A549 (cell line): ENCODE measurements around the gene RALGPS2. TPM values are rescaled to one million over a fixed set of nuclear protein-coding genes. Genes with fewer than 3 reads are reported as not detected.

Experiments used
- ATAC-seq, 2 experiments: fragments of 200-7000 bp in 1 of 2; fragments of >200 bp in 1 of 2; cut with Nextera tagmentation in 1 of 2; cut with Tn5 transposase in 1 of 2; 3 replicates each; pipeline versions ENCODE4 v1.8.0 to v1.9.1; 2018 to 2020; ENCODE audit warnings: mild to moderate bottlenecking in 1 of 2, moderate library complexity in 1 of 2
- CTCF ChIA-PET: fragments of 300-600 bp; sonication (Branson Sonifier 250); formaldehyde crosslinking; extraction: SDS; loops from one replicate; lab custom pipeline; 2021; ENCODE audit warnings: antibody characterized with exemption, inconsistent platforms; lab: Yijun Ruan, JAX
- POLR2A ChIA-PET: fragments of 350-600 bp; formaldehyde crosslinking; extraction: SDS; loops from one replicate; lab custom pipeline; 2021; ENCODE audit warnings: antibody characterized with exemption, inconsistent platforms; lab: Yijun Ruan, JAX
- DNase-seq, 2 experiments: peaks; one replicate each; pipeline versions ENCODE4 v3.0.0 to v3.0.0-alpha.2; 2011 to 2016; ENCODE audit warnings: low read depth in 1 of 2, low spot score in 1 of 2
- FAIRE-seq: peaks from 2 replicates; lab custom pipeline; 2011; peaks lifted over from hg19 to GRCh38; lab: Jason Lieb, UNC
- H3K27ac ChIP-seq, 2 experiments: fragments of >200 bp; sonication (Bioruptor Twin); formaldehyde crosslinking; 3 replicates each; pipeline ENCODE4 v1.5.1; 2016 to 2017
- H3K4me1 ChIP-seq: fragments of >200 bp; sonication (Bioruptor Twin); formaldehyde crosslinking; 3 replicates; pipeline ENCODE4 v1.6.1; 2016
- H3K4me2 ChIP-seq: fragments of >200 bp; sonication (Bioruptor Twin); formaldehyde crosslinking; 3 replicates; pipeline ENCODE4 v1.6.1; 2016
- H3K4me3 ChIP-seq: fragments of >200 bp; sonication (Bioruptor Twin); formaldehyde crosslinking; 3 replicates; pipeline ENCODE4 v1.5.1; 2016
- H3K9me3 ChIP-seq: fragments of >200 bp; sonication (Bioruptor Twin); formaldehyde crosslinking; 3 replicates; pipeline ENCODE4 v1.6.1; 2016
- ATOH8 ChIP-seq: fragments of 250-450 bp; sonication (Bioruptor Pico); IDR thresholded peaks from 2 replicates; pipeline ENCODE4 v1.5.0; 2020; ENCODE audit warnings: low read depth, mild to moderate bottlenecking, moderate library complexity
- CBX2 ChIP-seq: fragments of 200-600 bp; sonication (generic); IDR thresholded peaks from 2 replicates; pipeline ENCODE4 v1.6.1; 2016; ENCODE audit warnings: low read depth, mild to moderate bottlenecking, borderline replicate concordance
- CBX8 ChIP-seq: fragments of 200-600 bp; sonication (generic); IDR thresholded peaks from 2 replicates; pipeline ENCODE4 v1.6.1; 2016
- CTCF ChIP-seq: fragments of >200 bp; sonication (Bioruptor Twin); formaldehyde crosslinking; IDR thresholded peaks from 3 replicates; pipeline ENCODE4 v1.5.1; 2016
- EHMT2 ChIP-seq: fragments of 200-600 bp; sonication (generic); IDR thresholded peaks from 2 replicates; pipeline ENCODE4 v1.6.1; 2016; ENCODE audit warnings: antibody characterized with exemption, low read depth, mild to moderate bottlenecking, moderate library complexity
- ELK1 ChIP-seq: fragments of 150-350 bp; IDR thresholded peaks from 2 replicates; pipeline ENCODE4 v1.6.1; 2014; ENCODE audit warnings: low read depth, mild to moderate bottlenecking, low read length
- FOSB ChIP-seq: fragments of 250-450 bp; sonication (Bioruptor Pico); IDR thresholded peaks from 2 replicates; pipeline ENCODE4 v1.5.0; 2020; ENCODE audit warnings: mild to moderate bottlenecking, moderate library complexity
- GATA3 ChIP-seq: IDR thresholded peaks from 2 replicates; pipeline ENCODE4 v1.6.1; 2012; ENCODE audit warnings: borderline replicate concordance
- HES2 ChIP-seq: fragments of >200 bp; sonication (Bioruptor Twin); formaldehyde crosslinking; IDR thresholded peaks from 2 replicates; pipeline ENCODE4 v1.6.1; 2016
- HOXA7 ChIP-seq: fragments of 250-450 bp; sonication (Bioruptor Pico); IDR thresholded peaks from 2 replicates; pipeline ENCODE4 v1.5.0; 2020; ENCODE audit warnings: mild to moderate bottlenecking, moderate library complexity
- HOXB5 ChIP-seq: fragments of 250-450 bp; sonication (Bioruptor Pico); IDR thresholded peaks from 2 replicates; pipeline ENCODE4 v1.5.0; 2020; ENCODE audit warnings: mild to moderate bottlenecking, moderate library complexity
- JUN ChIP-seq, 2 experiments: fragments of >200 bp; sonication (Bioruptor Twin); formaldehyde crosslinking; IDR thresholded peaks; 2 replicates in 1 of 2; 3 replicates in 1 of 2; pipeline ENCODE4 v1.6.1; 2016 to 2017
- KDM1A ChIP-seq: fragments of 200-600 bp; sonication (generic); IDR thresholded peaks from 2 replicates; pipeline ENCODE4 v1.6.1; 2016; ENCODE audit warnings: low read depth, mild to moderate bottlenecking
- KDM5A ChIP-seq: fragments of 200-600 bp; sonication (generic); IDR thresholded peaks from 2 replicates; pipeline ENCODE4 v1.6.1; 2016; ENCODE audit warnings: antibody characterized with exemption, mild to moderate bottlenecking
- MAX ChIP-seq: IDR thresholded peaks from 2 replicates; pipeline ENCODE4 v1.6.1; 2012
- MYC ChIP-seq: IDR thresholded peaks from 2 replicates; pipeline ENCODE4 v1.6.1; 2012; ENCODE audit warnings: mild to moderate bottlenecking, inconsistent platforms, low read length, improper control_type of control experiment, borderline replicate concordance
- NPAS2 ChIP-seq: fragments of 250-450 bp; sonication (Bioruptor Pico); IDR thresholded peaks from 2 replicates; pipeline ENCODE4 v1.8.0; 2022; ENCODE audit warnings: mild to moderate bottlenecking, moderate library complexity, borderline replicate concordance
- NR3C1 ChIP-seq: fragments of >200 bp; sonication (Bioruptor Twin); formaldehyde crosslinking; IDR thresholded peaks from 3 replicates; pipeline ENCODE4 v1.6.1; 2017
- POLR2A ChIP-seq: IDR thresholded peaks from 2 replicates; pipeline ENCODE4 v1.6.1; 2012; ENCODE audit warnings: mild to moderate bottlenecking, low read length
- RAD21 ChIP-seq, 2 experiments: fragments of >200 bp in 1 of 2; sonication (Bioruptor Twin) in 1 of 2; formaldehyde crosslinking in 1 of 2; IDR thresholded peaks in 1 of 2; conservative IDR thresholded peaks in 1 of 2; 2 replicates in 1 of 2; 3 replicates in 1 of 2; pipeline ENCODE4 v1.6.1; 2012 to 2018; ENCODE audit warnings: inconsistent platforms in 1 of 2
- RCOR1 ChIP-seq: fragments of 150-350 bp; IDR thresholded peaks from 2 replicates; pipeline ENCODE4 v1.6.1; 2014; ENCODE audit warnings: antibody characterized with exemption, low read length, low read depth
- REST ChIP-seq: fragments of 200-600 bp; sonication (generic); IDR thresholded peaks from 2 replicates; pipeline ENCODE4 v1.6.1; 2016; ENCODE audit warnings: antibody characterized with exemption, mild to moderate bottlenecking, moderate library complexity
- SMC3 ChIP-seq: fragments of >200 bp; sonication (Bioruptor Twin); formaldehyde crosslinking; IDR thresholded peaks from 3 replicates; pipeline ENCODE4 v1.6.1; 2018; ENCODE audit warnings: inconsistent platforms
- TFCP2L1 ChIP-seq: fragments of 250-450 bp; sonication (Bioruptor Pico); IDR thresholded peaks from 2 replicates; pipeline ENCODE4 v1.5.0; 2021; ENCODE audit warnings: mild to moderate bottlenecking
- ZFP36 ChIP-seq: fragments of 450-650 bp; IDR thresholded peaks from 2 replicates; pipeline ENCODE4 v1.6.1; 2014; ENCODE audit warnings: borderline replicate concordance; ENCODE audit not compliant: partially characterized antibody
- ZSCAN20 ChIP-seq: fragments of 250-450 bp; sonication (Bioruptor Pico); IDR thresholded peaks from 2 replicates; pipeline ENCODE4 v1.8.0; 2022; ENCODE audit warnings: mild to moderate bottlenecking, moderate library complexity
- WGBS: methylation state at CpG from one replicate; pipeline ENCODE4 v1.1.6; 2017; ENCODE audit errors: missing lambda C conversion rate; 5-methylcytosine and 5-hydroxymethylcytosine counted together
- polyA plus RNA-seq, 4 experiments: library from polyadenylated mRNA; depleted of rRNA in 3 of 4; stranded (reverse); fragments of >200 nt; fragmentation: RNase III in 1 of 4; extraction: RNeasy Plus Mini Kit Qiagen cat#74134 plus additional on column Dnase treatment in 1 of 4; gene quantifications; 2 replicates in 3 of 4; 3 replicates in 1 of 4; pipeline ENCODE4 v1.2.3, GENCODE V29; 2011 to 2017

RALGPS2 gene
- polyA plus RNA-seq, 2 of the 4 experiments (the other 2 are of a cell fraction), result 11.8 to 18.6 TPM

- Histone ChIP-seq H3K27ac (no peak overlapping the region), H3K4me2 (no peak overlapping the region), H3K4me3 (no peak overlapping the region), H3K4me1 (0 out of 3 replicates have a peak, but pooled peaks cover 7% of the 10 kb centered on the region), H3K9me3 (no peaks in the 10 kb centered on the region)
- ATAC-seq, result no peak
- 81% methylated on average over 2 of the region's 2 CpGs for WGBS
- no peak for FAIRE-seq
- no peak for DNase-seq
- CTCF ChIA-PET, result interaction anchor here (0.6 to 2.3 kb wide), 5 partner anchors 10 to 218 kb away, joined by 3 to 7 read pairs (median 5); no protein-coding TSS in a partner anchor
- TF ChIP-seq RCOR1, result no peak
- no peak for TF ChIP-seq JUN (IDR thresholded peaks at IDR 0.05)
- TF ChIP-seq CBX8, result no peak
- no peak for TF ChIP-seq MAX
- no peak for TF ChIP-seq KDM5A
- TF ChIP-seq EHMT2, result no peak
- no peak for TF ChIP-seq HES2
- TF ChIP-seq HOXB5 (CRISPR knock-in tag), result no peak
- TF ChIP-seq REST, result no peak
- TF ChIP-seq CBX2, result no peak
- POLR2A ChIA-PET, result no interaction called here
Observed at GRCh38 chr1:178784131-178784536, 59.1 kb downstream of the RALGPS2 start.

- no peak overlapping the region for H3K4me3 ChIP-seq
- DNase-seq (no peak), ATAC-seq (no peak), FAIRE-seq (no peak)
- no peaks in the 10 kb centered on the region for H3K4me1 ChIP-seq
- TF ChIP-seq ZFP36 (no peak), GATA3 (no peak), NPAS2 (CRISPR knock-in tag) (no peak), ATOH8 (no peak), MYC (no peak), SMC3 (no peak), ZSCAN20 (CRISPR knock-in tag) (no peak), EHMT2 (no peak), CTCF (no peak), TFCP2L1 (no peak), CBX8 (no peak), NR3C1 (no peak), POLR2A (no peak), HOXA7 (CRISPR knock-in tag) (no peak), ELK1 (no peak), RAD21 (conservative IDR thresholded peaks at IDR 0.05 in 1 of 2, IDR thresholded peaks at IDR 0.05 in 1 of 2) (no peak), MAX (no peak), KDM1A (no peak), FOSB (CRISPR knock-in tag) (no peak)
- POLR2A ChIA-PET, result no interaction called here
- CTCF ChIA-PET, result no interaction called here
- no peak overlapping the region for H3K27ac ChIP-seq
- H3K9me3 ChIP-seq, result no peaks in the 10 kb centered on the region
- WGBS, result 87% methylated on average over 3 of the region's 3 CpGs
- no peak overlapping the region for H3K4me2 ChIP-seq
Observed at GRCh38 chr1:178792394-178792793, 67.3 kb downstream of the RALGPS2 start.
